Neural progenitor cell (in vitro differentiated cells): ENCODE measurements around the gene CCDC33. TPM values are rescaled to one million over a fixed set of nuclear protein-coding genes. Genes with fewer than 3 reads are reported as not detected.

Experiments
- DNase-seq: peaks from one replicate; pipeline ENCODE4 v3.0.0-alpha.2; 2016; ENCODE audit warnings: low spot score
- H2AFZ ChIP-seq: fragments of 200-600 bp; sonication (generic); replicated peaks from 2 replicates; pipeline ENCODE4 v1.6.1; 2016; ENCODE audit warnings: antibody characterized with exemption
- H3F3A ChIP-seq: fragments of 200-600 bp; sonication (generic); 2 replicates; pipeline ENCODE4 v1.6.1; 2016; ENCODE audit warnings: antibody characterized with exemption, low read depth
- H3K27ac ChIP-seq: fragments of 200-600 bp; sonication (generic); 2 replicates; pipeline ENCODE4 v1.5.1; 2016; ENCODE audit warnings: mild to moderate bottlenecking
- H3K27me3 ChIP-seq: fragments of 200-600 bp; sonication (generic); 2 replicates; pipeline ENCODE4 v1.6.1; 2016; ENCODE audit warnings: mild to moderate bottlenecking, moderate library complexity
- H3K36me3 ChIP-seq: fragments of 200-600 bp; sonication (generic); 2 replicates; pipeline ENCODE4 v1.5.1; 2016
- H3K4me1 ChIP-seq: fragments of 200-600 bp; sonication (generic); 2 replicates; pipeline ENCODE4 v1.6.1; 2016; ENCODE audit warnings: mixed run types
- H3K4me2 ChIP-seq: fragments of 200-600 bp; sonication (generic); 2 replicates; pipeline ENCODE4 v1.6.1; 2016
- H3K4me3 ChIP-seq: fragments of 200-600 bp; sonication (generic); 2 replicates; pipeline ENCODE4 v1.5.1; 2016
- H3K79me2 ChIP-seq: fragments of 200-600 bp; sonication (generic); 2 replicates; pipeline ENCODE4 v1.6.1; 2016; ENCODE audit warnings: low read depth
- H3K9ac ChIP-seq: fragments of 200-600 bp; sonication (generic); 2 replicates; pipeline ENCODE4 v1.6.1; 2016
- H3K9me3 ChIP-seq: fragments of 200-600 bp; sonication (generic); 2 replicates; pipeline ENCODE4 v1.5.1; 2016; ENCODE audit warnings: low read depth
- H4K20me1 ChIP-seq: fragments of 200-600 bp; sonication (generic); 2 replicates; pipeline ENCODE4 v1.6.1; 2016; ENCODE audit warnings: low read depth
- H3K27ac Mint-ChIP-seq: 3 replicates; pipeline ENCODE4 v1.8.0; 2021; ENCODE audit warnings: mixed read lengths
- H3K27me3 Mint-ChIP-seq: 2 replicates; pipeline ENCODE4 v1.8.0; 2022; ENCODE audit warnings: low read depth, mild to moderate bottlenecking, inconsistent platforms, moderate library complexity, mixed read lengths; ENCODE audit not compliant: insufficient read depth
- H3K36me3 Mint-ChIP-seq: 3 replicates; pipeline ENCODE4 v1.8.0; 2021; ENCODE audit warnings: mixed read lengths
- H3K4me1 Mint-ChIP-seq: 3 replicates; pipeline ENCODE4 v1.8.0; 2021; ENCODE audit warnings: mixed read lengths
- H3K4me3 Mint-ChIP-seq: 3 replicates; pipeline ENCODE4 v1.8.0; 2021; ENCODE audit warnings: mild to moderate bottlenecking, moderate library complexity, mixed read lengths
- H3K9me3 Mint-ChIP-seq: 3 replicates; pipeline ENCODE4 v1.8.0; 2020; ENCODE audit warnings: mixed read lengths
- CTCF ChIP-seq: fragments of 200-600 bp; sonication (generic); IDR thresholded peaks from 2 replicates; pipeline ENCODE4 v1.5.1; 2017; ENCODE audit warnings: antibody characterized with exemption, mild to moderate bottlenecking
- EZH2 ChIP-seq: fragments of 200-600 bp; sonication (generic); IDR thresholded peaks from 2 replicates; pipeline ENCODE4 v1.6.1; 2017; ENCODE audit warnings: antibody characterized with exemption, mild to moderate bottlenecking, moderate library complexity
- EZH2phosphoT487 ChIP-seq: fragments of 200-600 bp; sonication (generic); IDR thresholded peaks from 2 replicates; pipeline ENCODE4 v1.6.1; 2017; ENCODE audit warnings: antibody characterized with exemption
- total RNA-seq: library from RNA; depleted of rRNA; stranded (reverse); fragments of >200 nt; gene quantifications from 2 replicates; pipeline ENCODE4 v1.2.3, GENCODE V29; 2015; ENCODE audit warnings: low replicate concordance

CCDC33 gene
- total RNA-seq, 1 donor from 2014 or later = not detected

GRCh38 chr15:74257623-74258022 lies 21.5 kb downstream of the CCDC33 start:
- DNase-seq = no peak
- H3K27ac Mint-ChIP-seq = no peak overlapping the region
- H3K27me3 Mint-ChIP-seq = peaks cover 22% of the 10 kb centered on the region

GRCh38 chr15:74258456-74259291 lies 22.5 kb downstream of the CCDC33 start:
- Histone ChIP-seq H3K27me3 (no peaks in the 10 kb centered on the region), H3K36me3 (no peaks in the 10 kb centered on the region), H3K79me2 (no peaks in the 10 kb centered on the region), H4K20me1 (no peaks in the 10 kb centered on the region), H3K9me3 (no peaks in the 10 kb centered on the region), H3K9ac (no peak overlapping the region), H3K4me1 (peaks cover 11% of the 10 kb centered on the region), H2AFZ (no peak overlapping the region), H3F3A (no peaks in the 10 kb centered on the region), H3K27ac (no peak overlapping the region), H3K4me2 (no peak overlapping the region), H3K4me3 (no peak overlapping the region)
- no peak overlapping the region for H3K4me3 Mint-ChIP-seq
- peaks cover 70% of the 10 kb centered on the region for H3K4me1 Mint-ChIP-seq
- H3K36me3 Mint-ChIP-seq = no peaks in the 10 kb centered on the region
- TF ChIP-seq EZH2phosphoT487 (no peak), CTCF (no peak), EZH2 (no peak)
- peaks cover 2% of the 10 kb centered on the region for H3K9me3 Mint-ChIP-seq
- no peak for DNase-seq
- peaks cover 24% of the 10 kb centered on the region for H3K27me3 Mint-ChIP-seq
- no peak overlapping the region for H3K27ac Mint-ChIP-seq

More at GRCh38 chr15:74257623-74258022, 21.5 kb downstream of the CCDC33 start:
- Histone ChIP-seq H3K4me3 (no peak overlapping the region), H3K4me1 (peaks cover 15% of the 10 kb centered on the region), H3K79me2 (no peaks in the 10 kb centered on the region), H3K9me3 (no peaks in the 10 kb centered on the region), H3K36me3 (no peaks in the 10 kb centered on the region), H3K4me2 (no peak overlapping the region), H2AFZ (no peak overlapping the region), H3K27ac (no peak overlapping the region), H4K20me1 (no peaks in the 10 kb centered on the region), H3K9ac (no peak overlapping the region), H3K27me3 (no peaks in the 10 kb centered on the region), H3F3A (no peaks in the 10 kb centered on the region)
- Mint-ChIP-seq H3K9me3 (peaks cover 2% of the 10 kb centered on the region), H3K36me3 (no peaks in the 10 kb centered on the region), H3K4me1 (peaks cover 66% of the 10 kb centered on the region), H3K4me3 (no peak overlapping the region)
- no peak for TF ChIP-seq CTCF
- TF ChIP-seq EZH2phosphoT487 = no peak
- TF ChIP-seq EZH2 = no peak

- H3K36me3 Mint-ChIP-seq = no peaks in the 10 kb centered on the region
- no peak overlapping the region for H3K27ac Mint-ChIP-seq
- Histone ChIP-seq H3K27ac (no peak overlapping the region), H3K9ac (no peak overlapping the region), H3K4me3 (no peak overlapping the region), H4K20me1 (peaks cover 6% of the 10 kb centered on the region), H3K27me3 (no peaks in the 10 kb centered on the region), H2AFZ (no peak overlapping the region), H3K9me3 (no peaks in the 10 kb centered on the region), H3K79me2 (no peaks in the 10 kb centered on the region), H3K4me1 (peaks cover 17% of the 10 kb centered on the region), H3F3A (peaks cover 4% of the 10 kb centered on the region), H3K4me2 (no peak overlapping the region), H3K36me3 (no peaks in the 10 kb centered on the region)
- H3K27me3 Mint-ChIP-seq = peaks cover 26% of the 10 kb centered on the region
- peak overlapping the region; percentile 24 for H3K4me3 Mint-ChIP-seq
- DNase-seq = no peak
- H3K9me3 Mint-ChIP-seq = peaks cover 2% of the 10 kb centered on the region
- TF ChIP-seq EZH2phosphoT487 (no peak), EZH2 (no peak), CTCF (no peak)
- H3K4me1 Mint-ChIP-seq = peaks cover 75% of the 10 kb centered on the region
Observed at GRCh38 chr15:74259292-74259648, 23.1 kb downstream of the CCDC33 start.
